ENCODE measurements around the gene SLC5A1.
"Not testable (repeated sequence)": the region's sequence is repeated elsewhere in the genome, so short reads cannot be mapped to it uniquely, and the experiment has no call there.

SLC5A1 gene

GRCh38 chr22:32154727-32155126, 111.7 kb downstream of the SLC5A1 start:
- not testable (repeated sequence) for H3K4me2 ChIP-seq (ENCODE audit: low read depth, low read length, poor library complexity, severe bottlenecking); H3K27me3 ChIP-seq (ENCODE audit: low read length); H4K20me1 ChIP-seq (ENCODE audit: low read depth, low read length)

GRCh38 chr22:32157632-32158031, 114.6 kb downstream of the SLC5A1 start:
- H4K20me1 ChIP-seq (ENCODE audit: low read depth, low read length); H3K27me3 ChIP-seq (ENCODE audit: low read length); H3K9me3 ChIP-seq (ENCODE audit: insufficient read depth, low read length); H3K9me2 ChIP-seq (replicated peaks; ENCODE audit: insufficient read depth, low read length); H3K4me3 ChIP-seq (ENCODE audit: insufficient read depth, low read length, poor library complexity, severe bottlenecking); H3K9ac ChIP-seq (ENCODE audit: low read length); H2AFZ ChIP-seq (ENCODE audit: low read depth, low read length, severe bottlenecking); H3K79me2 ChIP-seq (ENCODE audit: insufficient read depth, low read length); H3F3A ChIP-seq (ENCODE audit: insufficient read depth); H3K4me2 ChIP-seq (ENCODE audit: low read depth, low read length, poor library complexity, severe bottlenecking); H3K27ac ChIP-seq (ENCODE audit: low read depth, low read length); H3K36me3 ChIP-seq (ENCODE audit: low read length): not testable (repeated sequence)

More at GRCh38 chr22:32154727-32155126, 111.7 kb downstream of the SLC5A1 start:
- H3K9me2 ChIP-seq (replicated peaks; ENCODE audit: insufficient read depth, low read length); H3K9me3 ChIP-seq (ENCODE audit: insufficient read depth, low read length); H3K9ac ChIP-seq (ENCODE audit: low read length); H3F3A ChIP-seq (ENCODE audit: insufficient read depth); H2AFZ ChIP-seq (ENCODE audit: low read depth, low read length, severe bottlenecking); H3K79me2 ChIP-seq (ENCODE audit: insufficient read depth, low read length); H3K36me3 ChIP-seq (ENCODE audit: low read length); H3K4me3 ChIP-seq (ENCODE audit: insufficient read depth, low read length, poor library complexity, severe bottlenecking); H3K27ac ChIP-seq (ENCODE audit: low read depth, low read length): not testable (repeated sequence)

- no peak for TF ChIP-seq CTCF (IDR thresholded peaks at IDR 0.05; ENCODE audit: insufficient read depth, low read length, poor library complexity, severe bottlenecking)
- TF ChIP-seq EZH2phosphoT487 (conservative IDR thresholded peaks at IDR 0.05; ENCODE audit: low read length), result no peak
- Histone ChIP-seq H3K79me2 (ENCODE audit: insufficient read depth, low read length) (no peaks in the 10 kb centered on the region), H3K9me3 (ENCODE audit: insufficient read depth, low read length) (no peaks in the 10 kb centered on the region), H3K4me2 (ENCODE audit: low read depth, low read length, poor library complexity, severe bottlenecking) (no peak within 1 kb of the TSS), H3K27ac (ENCODE audit: low read depth, low read length) (no peak within 1 kb of the TSS), H3K27me3 (ENCODE audit: low read length) (no peaks in the 10 kb centered on the region), H3F3A (ENCODE audit: insufficient read depth) (no peaks in the 10 kb centered on the region), H3K36me3 (ENCODE audit: low read length) (no peaks in the 10 kb centered on the region), H3K9ac (ENCODE audit: low read length) (no peak within 1 kb of the TSS), H2AFZ (ENCODE audit: low read depth, low read length, severe bottlenecking) (no peak within 1 kb of the TSS), H4K20me1 (ENCODE audit: low read depth, low read length) (no peaks in the 10 kb centered on the region), H3K4me3 (ENCODE audit: insufficient read depth, low read length, poor library complexity, severe bottlenecking) (no peak within 1 kb of the TSS), H3K9me2 (replicated peaks; ENCODE audit: insufficient read depth, low read length) (no peaks in the 10 kb centered on the region)
These were observed 115.9 kb downstream of the SLC5A1 start, which contains the start of gene C22orf42 for GRCh38 chr22:32158712-32159533. C22orf42 (minus strand) TSS chr22:32159303; CDS start chr22:32159215, 88 bp downstream.

GRCh38 chr22:32160411-32160810, 117.3 kb downstream of the SLC5A1 start:
- not testable (repeated sequence) for H3K4me3 ChIP-seq (ENCODE audit: insufficient read depth, low read length, poor library complexity, severe bottlenecking); H3K79me2 ChIP-seq (ENCODE audit: insufficient read depth, low read length); H2AFZ ChIP-seq (ENCODE audit: low read depth, low read length, severe bottlenecking); H3K27me3 ChIP-seq (ENCODE audit: low read length); H3K9ac ChIP-seq (ENCODE audit: low read length); H3K36me3 ChIP-seq (ENCODE audit: low read length); H3K27ac ChIP-seq (ENCODE audit: low read depth, low read length); H3K4me2 ChIP-seq (ENCODE audit: low read depth, low read length, poor library complexity, severe bottlenecking); H3K9me2 ChIP-seq (replicated peaks; ENCODE audit: insufficient read depth, low read length); H3K9me3 ChIP-seq (ENCODE audit: insufficient read depth, low read length); H3F3A ChIP-seq (ENCODE audit: insufficient read depth); H4K20me1 ChIP-seq (ENCODE audit: low read depth, low read length)

All from SU-DHL-6 (cell line).